Measurements from ENCODE around the gene DDN. TPM values are rescaled to one million over a fixed set of nuclear protein-coding genes. Genes with fewer than 3 reads are reported as not detected.

Gene DDN
- total and polyA plus RNA-seq, 10 of the 15 experiments (the other 5 are each of a cell fraction or from before 2014, with no cell fraction given): 0.10 to 13.4 (median 3.7) TPM

DNA sequence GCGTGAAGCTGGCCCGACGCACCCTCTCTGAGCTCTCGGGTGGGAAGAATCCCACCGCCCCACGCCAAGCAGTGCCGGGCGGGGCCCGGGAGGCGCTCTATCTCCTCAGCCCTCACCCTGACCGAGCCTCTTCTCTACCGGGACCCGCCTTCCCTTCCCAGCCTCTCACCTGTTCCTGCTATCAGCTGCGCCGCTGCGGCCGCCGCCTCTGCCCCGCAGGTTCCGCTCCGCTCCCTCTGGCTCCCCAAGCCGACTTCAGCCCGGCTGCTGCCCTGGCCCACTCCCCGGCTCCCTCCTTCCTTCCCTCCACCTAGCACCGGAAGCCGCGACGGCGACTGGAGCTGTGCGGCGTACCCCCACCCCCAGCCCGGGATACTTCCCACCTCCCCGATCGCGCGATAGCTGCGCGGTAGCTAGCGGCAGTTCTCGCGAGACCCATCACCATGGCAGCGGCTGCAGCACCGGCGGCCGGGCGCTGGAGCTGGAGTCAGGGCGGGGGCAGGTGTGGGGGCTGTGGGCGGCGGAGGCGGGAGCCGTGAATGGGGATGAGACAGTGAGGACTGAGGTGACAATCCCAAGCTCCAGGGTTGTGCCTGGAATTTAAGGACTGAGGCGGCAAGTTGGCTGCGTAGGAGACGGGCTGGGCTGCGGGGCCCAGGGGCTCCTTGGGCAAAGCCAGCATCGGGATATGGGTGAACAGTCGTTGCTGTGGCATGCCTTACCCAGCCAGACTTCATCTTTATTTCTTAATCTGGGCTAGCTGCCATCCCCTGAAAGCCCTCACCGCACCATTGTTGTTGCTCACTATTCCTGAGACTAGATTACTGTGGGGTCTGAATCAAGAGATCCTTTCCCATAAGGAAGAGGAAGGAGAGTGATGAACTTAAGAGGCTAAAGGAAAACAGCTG is 41.8 kb downstream of the DDN start, which contains the start of gene ARF3 (continued):
- peak in 1 of 2 experiments; percentile 40; a peak in 1 of 4 replicates for TF ChIP-seq IKZF2 (IDR thresholded peaks at IDR 0.05)
- peak; percentile 47; the same call in 1 of the 2 replicates for TF ChIP-seq LARP7 (IDR thresholded peaks at IDR 0.05)
- peak; percentile 99 for TF ChIP-seq RCOR1 (conservative IDR thresholded peaks at IDR 0.05; ENCODE audit: low read depth, low read length)
- peak; percentile 69 for TF ChIP-seq CREB1 (IDR thresholded peaks at IDR 0.05; ENCODE audit: low read depth)
- TF ChIP-seq KDM1A (IDR thresholded peaks at IDR 0.05; ENCODE audit: borderline replicate concordance): no peak
- peak; percentile 56 for TF ChIP-seq YY1 (IDR thresholded peaks at IDR 0.05; ENCODE audit: low read depth, low read length)
- 0 out of 2 replicates have a peak, but pooled peaks have one; percentile 50 for TF ChIP-seq HDGF (IDR thresholded peaks at IDR 0.05)

- Histone ChIP-seq H3K79me2 (ENCODE audit: control insufficient read depth, insufficient read depth, low read length) (peaks cover 50% of the 10 kb centered on the region), H3K9me3 (replicated peaks; ENCODE audit: control insufficient read depth, insufficient read depth, low read length) (no peaks in the 10 kb centered on the region), H3K4me1 (ENCODE audit: control insufficient read depth, insufficient read depth, low read length) (peaks cover 14% of the 10 kb centered on the region), H3K4me3 (peak overlapping the region; percentile 95), H4K20me1 (ENCODE audit: control insufficient read depth, insufficient read depth) (no peaks in the 10 kb centered on the region), H3K27ac (ENCODE audit: control insufficient read depth, insufficient read depth) (peak overlapping the region; percentile 62), H3K27me3 (replicated peaks in 1 of 2; ENCODE audit: control insufficient read depth in 2 of 2, insufficient read depth in 2 of 2, low read length in 1 of 2) (no peaks in the 10 kb centered on the region; a peak in 1 of 4 replicates), H3K4me2 (ENCODE audit: control insufficient read depth, insufficient read depth) (peak overlapping the region; percentile 89), H2AFZ (ENCODE audit: control insufficient read depth, low read depth, low read length) (peak overlapping the region; percentile 76), H3K9ac (ENCODE audit: control insufficient read depth, insufficient read depth, low read length) (peak overlapping the region; percentile 75), H3K36me3 (ENCODE audit: control insufficient read depth in 2 of 2, insufficient read depth in 2 of 2, low read length in 1 of 2) (peaks cover 2 to 3% of the 10 kb centered on the region in 2 experiments; a peak in 3 of 4 replicates)
- peak; percentile 54 for ATAC-seq
- ChIA-PET SMC1A (ENCODE audit: uncharacterized antibody, unreplicated experiment) (interaction anchor here (0.7 to 3.7 kb wide), 13 partner anchors 10 to 103 kb away, joined by 3 to 18 read pairs (median 4); partner anchors contain the start of genes FKBP11, RND1 and WNT10B), CTCF (interaction anchor here (0.9 to 3.6 kb wide), 16 partner anchors 11 to 142 kb away, joined by 3 to 39 read pairs (median 6); partner anchors contain the start of genes DDX23, FKBP11 and WNT1), RAD21 (ENCODE audit: unreplicated experiment) (interaction anchor here (0.6 to 4.6 kb wide), 12 partner anchors 8 to 104 kb away, joined by 3 to 35 read pairs (median 4); partner anchors contain the start of genes DDX23, FKBP11, WNT1 and WNT10B), POLR2A (interaction anchor here (0.6 to 8.1 kb wide), 15 partner anchors 11 to 646 kb away, joined by 3 to 86 read pairs (median 5); partner anchors contain the start of genes DDX23, FKBP11, KANSL2 and WNT1)
- 1% methylated on average over 29 of the region's 29 CpGs for WGBS (ENCODE audit: insufficient coverage, insufficient replicate concordance, low lambda C conversion rate, missing lambda C conversion rate)
- no TSS peak for BruUV-seq (replicated peaks)
- DNase-seq (ENCODE audit: low read depth, low spot score): peak; percentile 59
- intact Hi-C loops (cut with micrococcal nuclease; ENCODE audit: unreplicated experiment) (no loop called here), in situ Hi-C loops (cut with MboI) (no loop called here)
- no peak for FAIRE-seq
- TF ChIP-seq PAX5 (IDR thresholded peaks at IDR 0.05; ENCODE audit: borderline replicate concordance, low read depth, low read length) (no peak), RCOR1 (conservative IDR thresholded peaks at IDR 0.05; ENCODE audit: low read depth, low read length) (no peak), IKZF1 (conservative IDR thresholded peaks at IDR 0.05) (peak; percentile 29), NR2F1 (conservative IDR thresholded peaks at IDR 0.05) (0 out of 2 replicates have a peak, but pooled peaks have one; percentile 21), MTA3 (IDR thresholded peaks at IDR 0.05; ENCODE audit: borderline replicate concordance, low read length) (no peak; the same call in 1 of the 2 replicates), CEBPB (IDR thresholded peaks at IDR 0.05; ENCODE audit: borderline replicate concordance in 1 of 2, low read depth in 2 of 2, low read length in 2 of 2) (no peak), TCF3 (IDR thresholded peaks at IDR 0.05; ENCODE audit: borderline replicate concordance, insufficient read depth, low read depth, low read length) (no peak), IKZF2 (IDR thresholded peaks at IDR 0.05) (peak; percentile 71 to 75), HCFC1 (IDR thresholded peaks at IDR 0.05; ENCODE audit: low read length) (no peak), YBX1 (IDR thresholded peaks at IDR 0.05) (no peak), IRF3 (IDR thresholded peaks at IDR 0.05) (no peak), ZNF384 (IDR thresholded peaks at IDR 0.05; ENCODE audit: borderline replicate concordance, low read depth, low read length) (no peak), RELB (IDR thresholded peaks at IDR 0.05; ENCODE audit: low read depth) (peak; percentile 24; the same call in 1 of the 2 replicates)
Measured at GRCh38 chr12:48956279-48957140, 42.7 kb downstream of the DDN start.

Measured in GM12878 (cell line).